ENCODE results near the gene DYNC1H1. TPM values are rescaled to one million over a fixed set of nuclear protein-coding genes. Genes with fewer than 3 reads are reported as not detected.
"Not testable (repeated sequence)": the region's sequence is repeated elsewhere in the genome, so short reads cannot be mapped to it uniquely, and the experiment has no call there.

The DYNC1H1 gene
- total RNA-seq, 1 experiment from 2014 or later = 210 TPM

GRCh38 chr14:102058146-102058545 lies 93.8 kb downstream of the DYNC1H1 start:
- Histone ChIP-seq H3K27me3 (ENCODE audit: control insufficient read depth, insufficient read depth, low read length) (no peaks in the 10 kb centered on the region), H3K4me3 (ENCODE audit: insufficient read depth, low read depth, low read length) (no peak overlapping the region), H3K36me3 (replicated peaks; ENCODE audit: control insufficient read depth, insufficient read depth, low read length) (no peaks in the 10 kb centered on the region)
- DNase-seq = no peak

GRCh38 chr14:102058961-102059360 lies 94.6 kb downstream of the DYNC1H1 start:
- H3K4me3 ChIP-seq (ENCODE audit: insufficient read depth, low read depth, low read length) = no peak overlapping the region
- DNase-seq = no peak
- H3K36me3 ChIP-seq (replicated peaks; ENCODE audit: control insufficient read depth, insufficient read depth, low read length) = no peaks in the 10 kb centered on the region
- H3K27me3 ChIP-seq (ENCODE audit: control insufficient read depth, insufficient read depth, low read length) = no peaks in the 10 kb centered on the region

- DNase-seq = peak; percentile 90
- H3K27me3 ChIP-seq (ENCODE audit: control insufficient read depth, insufficient read depth, low read length) = no peaks in the 10 kb centered on the region
- no peak overlapping the region for H3K4me3 ChIP-seq (ENCODE audit: insufficient read depth, low read depth, low read length)
Observed at GRCh38 chr14:102063109-102063807, 98.9 kb downstream of the DYNC1H1 start.

GRCh38 chr14:102063808-102064429 lies 99.5 kb downstream of the DYNC1H1 start:
- peak; percentile 46 for DNase-seq
- Histone ChIP-seq H3K4me3 (ENCODE audit: insufficient read depth, low read depth, low read length) (no peak overlapping the region), H3K27me3 (ENCODE audit: control insufficient read depth, insufficient read depth, low read length) (no peaks in the 10 kb centered on the region), H3K36me3 (replicated peaks; ENCODE audit: control insufficient read depth, insufficient read depth, low read length) (no peaks in the 10 kb centered on the region)

More at GRCh38 chr14:102063109-102063807, 98.9 kb downstream of the DYNC1H1 start:
- H3K36me3 ChIP-seq (replicated peaks; ENCODE audit: control insufficient read depth, insufficient read depth, low read length) = no peaks in the 10 kb centered on the region

GRCh38 chr14:102064590-102064989 lies 100.2 kb downstream of the DYNC1H1 start:
- not testable (repeated sequence) for DNase-seq; H3K27me3 ChIP-seq (ENCODE audit: control insufficient read depth, insufficient read depth, low read length); H3K36me3 ChIP-seq (replicated peaks; ENCODE audit: control insufficient read depth, insufficient read depth, low read length)

GRCh38 chr14:102066041-102066451 lies 101.7 kb downstream of the DYNC1H1 start:
- H3K4me3 ChIP-seq (ENCODE audit: insufficient read depth, low read depth, low read length) = no peak overlapping the region
- H3K36me3 ChIP-seq (replicated peaks; ENCODE audit: control insufficient read depth, insufficient read depth, low read length) = no peaks in the 10 kb centered on the region
- DNase-seq = peak; percentile 40
- no peaks in the 10 kb centered on the region for H3K27me3 ChIP-seq (ENCODE audit: control insufficient read depth, insufficient read depth, low read length)

More at GRCh38 chr14:102064590-102064989, 100.2 kb downstream of the DYNC1H1 start:
- H3K4me3 ChIP-seq (ENCODE audit: insufficient read depth, low read depth, low read length) = not testable (repeated sequence)

GRCh38 chr14:102071283-102071998 lies 107.1 kb downstream of the DYNC1H1 start:
- DNase-seq = no peak
- no peaks in the 10 kb centered on the region for H3K27me3 ChIP-seq (ENCODE audit: control insufficient read depth, insufficient read depth, low read length)
- no peak overlapping the region for H3K4me3 ChIP-seq (ENCODE audit: insufficient read depth, low read depth, low read length)
- no peaks in the 10 kb centered on the region for H3K36me3 ChIP-seq (replicated peaks; ENCODE audit: control insufficient read depth, insufficient read depth, low read length)

- H3K36me3 ChIP-seq (replicated peaks; ENCODE audit: control insufficient read depth, insufficient read depth, low read length) = peaks cover 3% of the 10 kb centered on the region
- no peaks in the 10 kb centered on the region for H3K27me3 ChIP-seq (ENCODE audit: control insufficient read depth, insufficient read depth, low read length)
- no peak for DNase-seq
- no peak overlapping the region for H3K4me3 ChIP-seq (ENCODE audit: insufficient read depth, low read depth, low read length)
Observed at GRCh38 chr14:102074415-102074964, 110.1 kb downstream of the DYNC1H1 start.

GRCh38 chr14:102075155-102075554 lies 110.8 kb downstream of the DYNC1H1 start:
- no peak for DNase-seq
- H3K36me3 ChIP-seq (replicated peaks; ENCODE audit: control insufficient read depth, insufficient read depth, low read length) = peaks cover 8% of the 10 kb centered on the region
- no peaks in the 10 kb centered on the region for H3K27me3 ChIP-seq (ENCODE audit: control insufficient read depth, insufficient read depth, low read length)
- no peak overlapping the region for H3K4me3 ChIP-seq (ENCODE audit: insufficient read depth, low read depth, low read length)

GRCh38 chr14:102077382-102077709 lies 113.0 kb downstream of the DYNC1H1 start:
- DNase-seq = no peak
- Histone ChIP-seq H3K27me3 (ENCODE audit: control insufficient read depth, insufficient read depth, low read length) (no peaks in the 10 kb centered on the region), H3K4me3 (ENCODE audit: insufficient read depth, low read depth, low read length) (no peak overlapping the region), H3K36me3 (replicated peaks; ENCODE audit: control insufficient read depth, insufficient read depth, low read length) (peaks cover 25% of the 10 kb centered on the region)

GRCh38 chr14:102078361-102078791 lies 114.0 kb downstream of the DYNC1H1 start:
- peaks cover 31% of the 10 kb centered on the region for H3K36me3 ChIP-seq (replicated peaks; ENCODE audit: control insufficient read depth, insufficient read depth, low read length)
- H3K27me3 ChIP-seq (ENCODE audit: control insufficient read depth, insufficient read depth, low read length); H3K4me3 ChIP-seq (ENCODE audit: insufficient read depth, low read depth, low read length); DNase-seq: not testable (repeated sequence)

- no peak overlapping the region for H3K4me3 ChIP-seq (ENCODE audit: insufficient read depth, low read depth, low read length)
- H3K36me3 ChIP-seq (replicated peaks; ENCODE audit: control insufficient read depth, insufficient read depth, low read length) = peaks cover 36% of the 10 kb centered on the region
- DNase-seq = no peak
- no peaks in the 10 kb centered on the region for H3K27me3 ChIP-seq (ENCODE audit: control insufficient read depth, insufficient read depth, low read length)
Observed at GRCh38 chr14:102078831-102079699, 114.7 kb downstream of the DYNC1H1 start.

GRCh38 chr14:102079700-102079979 lies 115.3 kb downstream of the DYNC1H1 start:
- no peak for DNase-seq
- Histone ChIP-seq H3K27me3 (ENCODE audit: control insufficient read depth, insufficient read depth, low read length) (no peaks in the 10 kb centered on the region), H3K36me3 (replicated peaks; ENCODE audit: control insufficient read depth, insufficient read depth, low read length) (peaks cover 41% of the 10 kb centered on the region), H3K4me3 (ENCODE audit: insufficient read depth, low read depth, low read length) (no peak overlapping the region)

Data from H7 (cell line).